K562 (cell line): Measurements from ENCODE around the gene WDR19. TPM values are rescaled to one million over a fixed set of nuclear protein-coding genes. Genes with fewer than 3 reads are reported as not detected.

ENCODE experiments used
- ATAC-seq: fragments of 200-7000 bp; cut with Tn5 transposase; 3 replicates; pipeline ENCODE4 v1.9.1; 2020; ENCODE audit warnings: moderate library complexity
- BruUV-seq: library from RNA; stranded (reverse); fragments of 400-500 nt; replicated peaks from 2 replicates; lab custom pipeline; 2021; lab: Mats Ljungman, UMichigan
- CTCF ChIA-PET: fragments of 300-600 bp; formaldehyde crosslinking; extraction: SDS; loops from one replicate; lab custom pipeline; 2021; ENCODE audit warnings: low intra/inter-chr PET ratio; lab: Yijun Ruan, JAX
- POLR2A ChIA-PET: fragments of 300-600, 350-650 bp; sonication (Branson Sonifier 250); formaldehyde crosslinking; extraction: SDS; loops from one replicate; lab custom pipeline; 2021; ENCODE audit warnings: antibody characterized with exemption, inconsistent platforms; lab: Yijun Ruan, JAX
- DNase-seq, 4 experiments: peaks; one replicate each; pipeline versions ENCODE4 v3.0.0 to v3.0.0-alpha.2; 2011 to 2018; ENCODE audit warnings: low spot score in 3 of 4, mixed read lengths in 3 of 4; ENCODE audit errors: extremely low read depth in 1 of 4
- FAIRE-seq: peaks from 2 replicates; lab custom pipeline; 2011; peaks lifted over from hg19 to GRCh38; lab: Jason Lieb, UNC
- H2AFZ ChIP-seq: 2 replicates; pipeline ENCODE4 v1.6.0; 2011; ENCODE audit warnings: low read depth, low read length, control low read depth, inconsistent platforms
- H3K27ac ChIP-seq: fragments of 200-600 bp; 3 replicates; pipeline ENCODE4 v1.8.0; 2011; ENCODE audit warnings: low read depth, mild to moderate bottlenecking, control low read depth, inconsistent platforms, low read length, moderate library complexity, mixed read lengths; ENCODE audit errors: extremely low read depth
- H3K27me3 ChIP-seq, 2 experiments: fragments of 300-600 bp in 1 of 2; 2 replicates in 1 of 2; 3 replicates in 1 of 2; pipeline versions ENCODE4 v1.6.0 to v1.8.0; 2011; ENCODE audit warnings: inconsistent platforms in 2 of 2, low read length in 2 of 2, mild to moderate bottlenecking in 1 of 2, mixed read lengths in 1 of 2, moderate library complexity in 1 of 2; ENCODE audit not compliant: control insufficient read depth in 2 of 2, insufficient read depth in 2 of 2
- H3K36me3 ChIP-seq: fragments of 300-600 bp; 3 replicates; pipeline ENCODE4 v1.8.0; 2011; ENCODE audit warnings: mild to moderate bottlenecking, low read length, inconsistent platforms; ENCODE audit not compliant: control insufficient read depth, insufficient read depth
- H3K4me1 ChIP-seq, 2 experiments: fragments of 200-600 bp in 1 of 2; replicated peaks in 1 of 2; 2 replicates in 1 of 2; 3 replicates in 1 of 2; pipeline versions ENCODE4 v1.5.1 to v1.8.0; 2011; ENCODE audit warnings: inconsistent platforms in 2 of 2, low read length in 2 of 2, mild to moderate bottlenecking in 1 of 2, mixed read lengths in 1 of 2, moderate library complexity in 1 of 2; ENCODE audit not compliant: control insufficient read depth in 2 of 2, insufficient read depth in 2 of 2
- H3K4me2 ChIP-seq: 2 replicates; pipeline ENCODE4 v1.6.1; 2011; ENCODE audit warnings: low read length, control low read depth, inconsistent platforms, mixed read lengths; ENCODE audit not compliant: insufficient read depth
- H3K4me3 ChIP-seq: fragments of 200-600 bp; sonication (generic), shearing (Covaris generic); 2 replicates; pipeline ENCODE4 v1.5.1; 2016; ENCODE audit warnings: control low read depth, inconsistent platforms
- H3K79me2 ChIP-seq: fragments of 200-600 bp; 3 replicates; pipeline ENCODE4 v1.8.0; 2011; ENCODE audit warnings: low read length, inconsistent platforms; ENCODE audit not compliant: control insufficient read depth, insufficient read depth
- H3K9ac ChIP-seq, 2 experiments: 2 replicates each; pipeline versions ENCODE4 v1.6.0 to v1.6.1; 2011; ENCODE audit warnings: low read depth in 2 of 2, low read length in 2 of 2, control low read depth in 1 of 2, inconsistent platforms in 1 of 2, mild to moderate bottlenecking in 1 of 2, mixed read lengths in 1 of 2; ENCODE audit not compliant: insufficient read depth in 1 of 2
- H3K9me1 ChIP-seq: one replicate; pipeline ENCODE4 v1.6.0; 2011; ENCODE audit warnings: inconsistent platforms, mild to moderate bottlenecking, low read length, moderate library complexity; ENCODE audit not compliant: control insufficient read depth, insufficient read depth
- H3K9me3 ChIP-seq: replicated peaks from 2 replicates; pipeline ENCODE4 v1.5.1; 2011; ENCODE audit warnings: low read depth, low read length, inconsistent platforms; ENCODE audit not compliant: control insufficient read depth, insufficient read depth
- H4K20me1 ChIP-seq: replicated peaks from 2 replicates; pipeline ENCODE4 v1.6.1; 2011; ENCODE audit warnings: low read length, inconsistent platforms, mixed read lengths; ENCODE audit not compliant: control insufficient read depth, insufficient read depth
- ARID1B ChIP-seq: fragments of 450-650 bp; IDR thresholded peaks from 2 replicates; pipeline ENCODE4 v1.6.1; 2016; ENCODE audit warnings: antibody characterized with exemption, mild to moderate bottlenecking, inconsistent platforms
- CBFA2T3 ChIP-seq: fragments of 450-650 bp; IDR thresholded peaks from 2 replicates; pipeline ENCODE4 v1.6.1; 2017
- CC2D1A ChIP-seq: fragments of 450-650 bp; IDR thresholded peaks from 2 replicates; pipeline ENCODE4 v1.6.1; 2017; ENCODE audit warnings: mild to moderate bottlenecking
- HMBOX1 ChIP-seq: sonication (generic); IDR thresholded peaks from 2 replicates; pipeline ENCODE4 v1.6.1; 2016
- NRF1 ChIP-seq, 2 experiments: fragments of 450-650 bp; IDR thresholded peaks in 1 of 2; conservative IDR thresholded peaks in 1 of 2; 2 replicates each; pipeline ENCODE4 v1.6.1; 2014; ENCODE audit warnings: mild to moderate bottlenecking in 2 of 2
- TAL1 ChIP-seq: fragments of 450-650 bp; IDR thresholded peaks from 2 replicates; pipeline ENCODE4 v1.6.1; 2016; ENCODE audit warnings: mild to moderate bottlenecking
- TCF3 ChIP-seq: sonication (generic); formaldehyde crosslinking; IDR thresholded peaks from 2 replicates; pipeline ENCODE4 v1.4.0; 2020; ENCODE audit warnings: mild to moderate bottlenecking, missing genetic modification reagents
- TEAD2 ChIP-seq: fragments of 450-650 bp; IDR thresholded peaks from 2 replicates; pipeline ENCODE4 v1.6.1; 2016; ENCODE audit warnings: missing genetic modification characterization, control low read depth, missing compliant biosample characterization
- TEAD4 ChIP-seq, 2 experiments: sonication (generic) in 1 of 2; formaldehyde crosslinking in 1 of 2; IDR thresholded peaks; 2 replicates each; pipeline versions ENCODE4 v1.6.1 to v1.8.0; 2012 to 2022; ENCODE audit warnings: borderline replicate concordance in 1 of 2, inconsistent platforms in 1 of 2, low read length in 1 of 2, mild to moderate bottlenecking in 1 of 2, missing genetic modification reagents in 1 of 2
- ZNF609 ChIP-seq: sonication (generic); formaldehyde crosslinking; IDR thresholded peaks from 2 replicates; pipeline ENCODE4 v1.8.1; 2023; ENCODE audit warnings: missing genetic modification reagents, mild to moderate bottlenecking, borderline replicate concordance
- WGBS: fragments of 100-300 bp; shearing (Covaris generic); methylation state at CpG from one replicate; pipeline ENCODE4 v1.1.6; 2016; ENCODE audit warnings: low coverage, mixed read lengths; ENCODE audit not compliant: insufficient coverage; ENCODE audit errors: missing lambda C conversion rate; 5-methylcytosine and 5-hydroxymethylcytosine counted together
- in situ Hi-C: fragments of 300-500 bp; cut with MboI; formaldehyde crosslinking; loops from 4 replicates; pipeline ENCODE4 v1.15.0; 2018; ENCODE audit warnings: inconsistent platforms, mixed read lengths
- intact Hi-C: fragments of 100-400 bp; cut with micrococcal nuclease; formaldehyde crosslinking; loops from 2 replicates; pipeline ENCODE4 v1.14.2; 2022
- polyA plus RNA-seq, 8 experiments: library from polyadenylated mRNA; depleted of rRNA in 4 of 8; stranded (reverse) in 5 of 8; unstranded in 3 of 8; fragments of >200 nt; fragmentation: Nextera tagmentation in 2 of 8; fragmentation: Illumina TruSeq in 1 of 8; extraction: Ambion mirVana in 2 of 8; extraction: Trizol in 1 of 8; gene quantifications; 2 replicates each; pipeline versions ENCODE4 v1.2.1 to v1.2.3, GENCODE V29; 2011 to 2014; ENCODE audit warnings: inconsistent platforms in 1 of 8, missing spikeins in 1 of 8
- total RNA-seq, 7 experiments: library from RNA; depleted of rRNA in 6 of 7; stranded (reverse); fragments of >200 nt in 6 of 7; fragmentation: Illumina TruSeq in 2 of 7; extraction: Trizol in 2 of 7; gene quantifications; 2 replicates each; pipeline versions ENCODE4 v1.2.1 to v1.2.3, GENCODE V29; 2011 to 2021; ENCODE audit warnings: low replicate concordance in 1 of 7

WDR19 gene
- total and polyA plus RNA-seq, 9 of the 15 experiments (the other 6 are each of a cell fraction or from before 2014, with no cell fraction given), result 6.8 to 37.6 (median 11.2) TPM

- no peak for TF ChIP-seq CC2D1A
- TF ChIP-seq ZNF609 (CRISPR knock-in tag), result no peak
- TF ChIP-seq TEAD2, result no peak
- no peak for TF ChIP-seq HMBOX1
- TF ChIP-seq, all 486 proteins: peak for 0
Measured at GRCh38 chr4:39228377-39228776, 46.0 kb downstream of the WDR19 start (continued).

- Histone ChIP-seq H3K9me1 (no peaks in the 10 kb centered on the region), H3K4me1 (no peaks in the 10 kb centered on the region; a peak in 2 of 5 replicates), H3K27me3 (no peaks in the 10 kb centered on the region), H3K4me2 (no peak overlapping the region), H3K9ac (no peak overlapping the region), H3K4me3 (no peak overlapping the region), H3K9me3 (no peaks in the 10 kb centered on the region), H3K27ac (no peak overlapping the region), H3K36me3 (no peaks in the 10 kb centered on the region), H4K20me1 (no peaks in the 10 kb centered on the region), H2AFZ (0 out of 2 replicates have a peak overlapping the region, but pooled peaks have one; percentile 9), H3K79me2 (no peaks in the 10 kb centered on the region)
- ChIA-PET CTCF (no interaction called here), POLR2A (no interaction called here)
- peak; percentile 6 for FAIRE-seq
- peak in 1 of 4 experiments; percentile 11 for DNase-seq
- intact Hi-C loops, result no loop called here
- no TSS peak for BruUV-seq
- WGBS, result 22% methylated on average over 2 of the region's 2 CpGs
- TF ChIP-seq NRF1 (conservative IDR thresholded peaks at IDR 0.05 in 1 of 2, IDR thresholded peaks at IDR 0.05 in 1 of 2) (no peak), CBFA2T3 (peak; percentile 28; the same call in 1 of the 2 replicates), ARID1B (peak; percentile 28; the same call in 1 of the 2 replicates), TAL1 (0 out of 2 replicates have a peak, but pooled peaks have one; percentile 14), TCF3 (CRISPR knock-in tag) (peak; percentile 55), TEAD4 (IDR thresholded peaks at IDR 0.05; ENCODE audit: low read length) (0 out of 2 replicates have a peak, but pooled peaks have one; percentile 22), TEAD4 (CRISPR knock-in tag; IDR thresholded peaks at IDR 0.05; ENCODE audit: borderline replicate concordance) (no peak)
- in situ Hi-C loops, result no loop called here
- peak; percentile 64 for ATAC-seq
Measured at GRCh38 chr4:39230462-39230861, 48.1 kb downstream of the WDR19 start.
